ENCODE measurements around the gene PHPT1. TPM values are rescaled to one million over a fixed set of nuclear protein-coding genes. Genes with fewer than 3 reads are reported as not detected.
"Not testable (repeated sequence)": the region's sequence is repeated elsewhere in the genome, so short reads cannot be mapped to it uniquely, and the experiment has no call there.

The PHPT1 gene
- polyA plus RNA-seq, 2 donors: 83.1 to 101 TPM

DNA sequence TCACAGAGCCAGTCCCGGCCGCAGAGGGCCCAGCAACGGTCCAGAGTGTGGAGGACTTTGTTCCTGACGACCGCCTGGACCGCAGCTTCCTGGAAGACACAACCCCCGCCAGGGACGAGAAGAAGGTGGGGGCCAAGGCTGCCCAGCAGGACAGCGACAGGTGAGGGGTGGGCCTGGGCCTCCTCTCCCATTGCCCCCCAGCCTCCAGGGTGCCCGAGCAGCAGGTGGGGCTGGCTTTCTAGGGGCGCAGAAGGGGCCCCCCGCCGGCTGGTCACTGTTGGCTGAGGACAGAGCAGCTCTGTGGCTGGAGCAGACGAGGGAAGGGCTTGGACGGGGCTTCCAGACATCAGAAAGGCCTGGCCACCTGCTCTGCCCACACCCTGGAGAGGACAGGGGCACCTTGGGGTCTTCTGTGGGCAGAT lies 11.3 kb upstream of the PHPT1 start:
- 93 to 94% methylated on average over 15 of the region's 15 CpGs for WGBS, 2 donors
- H3K9me3 ChIP-seq (ENCODE audit: control insufficient read depth in 2 of 2, insufficient read depth in 1 of 2, low read depth in 1 of 2, low read length in 1 of 2); H3K27ac ChIP-seq (ENCODE audit: low read depth in 2 of 2, low read length in 1 of 2); H3K27me3 ChIP-seq (ENCODE audit: control insufficient read depth in 1 of 2, insufficient read depth in 2 of 2, low read length in 2 of 2); H3K4me3 ChIP-seq (ENCODE audit: low read depth in 1 of 2, low read length in 2 of 2): not testable (repeated sequence)
- Histone ChIP-seq H3K4me1 (ENCODE audit: control insufficient read depth in 2 of 2, insufficient read depth in 2 of 2, low read length in 1 of 2) (peaks cover 0 to 11% of the 10 kb centered on the region in 2 donors), H3K36me3 (ENCODE audit: control insufficient read depth in 2 of 2, insufficient read depth in 2 of 2, low read length in 1 of 2) (peaks cover 0 to 25% of the 10 kb centered on the region in 2 donors)

GRCh38 chr9:136838314-136839228 lies 10.6 kb upstream of the PHPT1 start:
- peaks cover 0 to 15% of the 10 kb centered on the region in 2 donors for H3K4me1 ChIP-seq (ENCODE audit: control insufficient read depth in 2 of 2, insufficient read depth in 2 of 2, low read length in 1 of 2)
- H3K36me3 ChIP-seq (ENCODE audit: control insufficient read depth in 2 of 2, insufficient read depth in 2 of 2, low read length in 1 of 2): peaks cover 0 to 25% of the 10 kb centered on the region in 2 donors
- WGBS, 2 donors: 80 to 84% methylated on average over 29 of the region's 29 CpGs
- H3K27ac ChIP-seq (ENCODE audit: low read depth in 2 of 2, low read length in 1 of 2): no peak overlapping the region
- no peaks in the 10 kb centered on the region for H3K27me3 ChIP-seq (ENCODE audit: control insufficient read depth in 1 of 2, insufficient read depth in 2 of 2, low read length in 2 of 2)
- H3K4me3 ChIP-seq (ENCODE audit: low read depth in 1 of 2, low read length in 2 of 2): no peak overlapping the region
- H3K9me3 ChIP-seq (ENCODE audit: control insufficient read depth in 2 of 2, insufficient read depth in 1 of 2, low read depth in 1 of 2, low read length in 1 of 2): no peaks in the 10 kb centered on the region

DNA sequence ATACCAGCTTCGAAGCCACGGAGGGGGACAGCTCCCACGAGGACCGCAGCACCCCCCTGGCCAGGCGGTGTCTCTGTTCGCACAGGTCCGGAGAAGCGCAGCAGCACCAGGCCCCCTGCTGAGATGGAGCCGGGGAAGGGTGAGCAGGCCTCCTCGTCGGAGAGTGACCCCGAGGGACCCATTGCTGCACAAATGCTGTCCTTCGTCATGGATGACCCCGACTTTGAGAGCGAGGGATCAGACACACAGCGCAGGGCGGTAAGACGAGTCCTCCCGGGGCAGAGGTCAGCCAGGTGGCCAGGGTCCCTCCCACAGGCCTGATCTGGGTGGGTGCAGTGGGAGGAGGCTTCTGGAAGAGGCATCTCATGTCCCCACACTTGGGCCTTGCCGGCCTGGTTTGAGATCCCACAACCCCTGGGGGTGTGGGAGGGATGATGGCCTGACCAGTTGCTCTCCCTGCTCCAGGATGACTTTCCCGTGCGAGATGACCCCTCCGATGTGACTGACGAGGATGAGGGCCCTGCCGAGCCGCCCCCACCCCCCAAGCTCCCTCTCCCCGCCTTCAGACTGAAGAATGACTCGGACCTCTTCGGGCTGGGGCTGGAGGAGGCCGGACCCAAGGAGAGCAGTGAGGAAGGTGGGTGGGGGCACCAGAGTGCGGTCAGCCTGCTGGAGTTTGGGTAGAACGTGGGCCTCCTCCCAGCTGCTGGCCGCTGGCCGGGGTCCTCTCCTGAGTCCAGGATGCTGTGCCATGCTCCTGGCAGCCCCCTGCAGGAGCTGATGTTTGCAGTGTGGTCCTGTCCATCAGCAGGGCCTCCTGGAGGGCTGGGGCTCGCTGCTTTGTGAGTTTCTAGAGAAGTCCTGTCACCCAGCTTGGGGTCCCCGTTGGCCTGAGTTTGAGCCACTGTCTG lies 9.7 kb upstream of the PHPT1 start:
- 87 to 89% methylated on average over 36 of the region's 36 CpGs for WGBS, 2 donors
- Histone ChIP-seq H3K4me3 (ENCODE audit: low read depth in 1 of 2, low read length in 2 of 2) (no peak overlapping the region), H3K36me3 (ENCODE audit: control insufficient read depth in 2 of 2, insufficient read depth in 2 of 2, low read length in 1 of 2) (peaks cover 0 to 22% of the 10 kb centered on the region in 2 donors), H3K9me3 (ENCODE audit: control insufficient read depth in 2 of 2, insufficient read depth in 1 of 2, low read depth in 1 of 2, low read length in 1 of 2) (no peaks in the 10 kb centered on the region), H3K27ac (ENCODE audit: low read depth in 2 of 2, low read length in 1 of 2) (no peak overlapping the region), H3K4me1 (ENCODE audit: control insufficient read depth in 2 of 2, insufficient read depth in 2 of 2, low read length in 1 of 2) (peaks cover 0 to 15% of the 10 kb centered on the region in 2 donors), H3K27me3 (ENCODE audit: control insufficient read depth in 1 of 2, insufficient read depth in 2 of 2, low read length in 2 of 2) (no peaks in the 10 kb centered on the region)

DNA sequence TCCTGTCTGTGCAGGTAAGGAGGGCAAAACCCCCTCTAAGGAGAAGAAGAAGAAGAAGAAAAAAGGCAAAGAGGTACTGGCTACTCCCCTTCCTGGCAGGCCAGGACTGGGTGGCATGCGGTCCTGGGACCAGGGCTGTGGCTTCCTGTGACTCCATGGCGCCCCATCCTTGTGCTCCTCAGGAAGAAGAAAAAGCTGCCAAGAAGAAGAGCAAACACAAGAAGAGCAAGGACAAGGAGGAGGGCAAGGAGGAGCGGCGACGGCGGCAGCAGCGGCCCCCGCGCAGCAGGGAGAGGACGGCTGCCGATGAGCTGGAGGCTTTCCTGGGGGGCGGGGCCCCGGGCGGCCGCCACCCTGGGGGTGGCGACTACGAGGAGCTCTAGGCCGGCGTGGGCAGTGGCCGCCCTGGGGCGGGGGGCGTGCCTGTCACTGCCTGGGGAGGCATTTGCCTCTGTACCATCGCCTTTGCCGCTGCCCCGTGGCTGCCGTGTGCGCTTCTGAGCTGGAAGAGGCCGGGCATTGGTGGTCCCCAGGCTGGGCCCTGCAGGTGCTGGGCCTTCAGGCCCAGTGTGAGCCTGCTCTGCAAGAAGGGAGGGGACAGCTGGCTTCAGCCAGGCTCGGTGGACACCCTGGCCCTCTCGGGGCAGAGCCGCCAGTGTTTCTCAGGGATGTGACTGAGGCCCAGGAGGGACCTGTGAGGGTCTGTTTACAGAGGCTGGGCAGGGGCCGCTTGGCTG lies 8.9 kb upstream of the PHPT1 start:
- Histone ChIP-seq H3K36me3 (ENCODE audit: control insufficient read depth in 2 of 2, insufficient read depth in 2 of 2, low read length in 1 of 2) (peaks cover 0 to 22% of the 10 kb centered on the region in 2 donors), H3K27me3 (ENCODE audit: control insufficient read depth in 1 of 2, insufficient read depth in 2 of 2, low read length in 2 of 2) (no peaks in the 10 kb centered on the region), H3K4me1 (ENCODE audit: control insufficient read depth in 2 of 2, insufficient read depth in 2 of 2, low read length in 1 of 2) (peaks cover 0 to 17% of the 10 kb centered on the region in 2 donors)

GRCh38 chr9:136840877-136841645 lies 8.1 kb upstream of the PHPT1 start:
- Histone ChIP-seq H3K4me3 (ENCODE audit: low read depth in 1 of 2, low read length in 2 of 2) (no peak overlapping the region), H3K27me3 (ENCODE audit: control insufficient read depth in 1 of 2, insufficient read depth in 2 of 2, low read length in 2 of 2) (no peaks in the 10 kb centered on the region), H3K4me1 (ENCODE audit: control insufficient read depth in 2 of 2, insufficient read depth in 2 of 2, low read length in 1 of 2) (peaks cover 0 to 22% of the 10 kb centered on the region in 2 donors), H3K27ac (ENCODE audit: low read depth in 2 of 2, low read length in 1 of 2) (no peak overlapping the region), H3K36me3 (ENCODE audit: control insufficient read depth in 2 of 2, insufficient read depth in 2 of 2, low read length in 1 of 2) (peaks cover 0 to 16% of the 10 kb centered on the region in 2 donors), H3K9me3 (ENCODE audit: control insufficient read depth in 2 of 2, insufficient read depth in 1 of 2, low read depth in 1 of 2, low read length in 1 of 2) (peaks cover 0 to 3% of the 10 kb centered on the region in 2 donors)
- WGBS, 2 donors: 57% methylated on average over 25 to 28 of the region's 28 CpGs

More for the DNA sequence above, 8.9 kb upstream of the PHPT1 start:
- Histone ChIP-seq H3K4me3 (ENCODE audit: low read depth in 1 of 2, low read length in 2 of 2) (no peak overlapping the region), H3K27ac (ENCODE audit: low read depth in 2 of 2, low read length in 1 of 2) (no peak overlapping the region), H3K9me3 (ENCODE audit: control insufficient read depth in 2 of 2, insufficient read depth in 1 of 2, low read depth in 1 of 2, low read length in 1 of 2) (peaks cover 0 to 2% of the 10 kb centered on the region in 2 donors)
- 66 to 71% methylated on average over 26 to 32 of the region's 32 CpGs for WGBS, 2 donors

DNA sequence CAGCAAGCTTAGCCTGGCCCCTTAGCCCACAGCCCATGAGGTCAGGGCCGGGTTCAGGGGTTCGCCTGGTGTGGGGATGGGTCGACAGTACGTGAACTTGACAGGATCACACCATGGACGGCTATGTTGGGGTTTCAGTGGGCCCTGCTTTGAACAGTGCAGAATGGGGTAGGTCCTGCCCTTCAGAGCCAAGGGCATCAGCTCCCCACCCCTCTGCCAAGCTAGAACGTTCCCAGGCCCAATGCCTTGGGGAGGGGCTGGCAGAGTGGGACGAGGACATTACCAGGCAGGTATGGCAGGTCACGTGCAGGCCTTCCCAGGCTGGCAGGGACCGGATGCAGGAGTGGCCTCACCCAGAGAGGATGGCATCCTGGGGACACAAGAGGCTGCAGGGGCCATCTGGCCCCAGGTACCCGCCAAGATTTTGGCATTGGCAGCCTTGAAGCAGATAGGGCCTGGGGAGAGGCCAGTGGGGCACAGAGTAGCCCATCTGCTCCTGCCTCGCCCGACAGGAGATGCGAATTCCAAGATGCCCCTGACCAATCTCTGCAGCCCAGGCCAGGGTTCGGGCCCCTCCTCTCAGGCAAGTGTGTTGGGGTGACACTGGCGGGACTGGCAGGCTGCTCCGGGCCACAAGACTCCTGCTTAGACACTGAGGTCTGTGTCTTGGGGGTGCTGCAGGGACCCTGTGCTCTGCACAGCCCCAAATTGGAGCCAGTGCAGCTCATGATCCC lies 7.4 kb upstream of the PHPT1 start:
- not testable (repeated sequence) for H3K9me3 ChIP-seq (ENCODE audit: control insufficient read depth in 2 of 2, insufficient read depth in 1 of 2, low read depth in 1 of 2, low read length in 1 of 2); H3K27me3 ChIP-seq (ENCODE audit: control insufficient read depth in 1 of 2, insufficient read depth in 2 of 2, low read length in 2 of 2); H3K4me3 ChIP-seq (ENCODE audit: low read depth in 1 of 2, low read length in 2 of 2); H3K27ac ChIP-seq (ENCODE audit: low read depth in 2 of 2, low read length in 1 of 2)
- Histone ChIP-seq H3K4me1 (ENCODE audit: control insufficient read depth in 2 of 2, insufficient read depth in 2 of 2, low read length in 1 of 2) (peaks cover 0 to 29% of the 10 kb centered on the region in 2 donors), H3K36me3 (ENCODE audit: control insufficient read depth in 2 of 2, insufficient read depth in 2 of 2, low read length in 1 of 2) (peaks cover 0 to 12% of the 10 kb centered on the region in 2 donors)
- WGBS, 2 donors: 35% methylated on average over 15 to 16 of the region's 16 CpGs

GRCh38 chr9:136842380-136842948 lies 6.7 kb upstream of the PHPT1 start, which contains the start of gene AJM1:
TSS of gene AJM1 (plus strand) at chr9:136842478. CDS start at chr9:136844415, 1,937 bp downstream.
- not testable (repeated sequence) for H3K9me3 ChIP-seq (ENCODE audit: control insufficient read depth in 2 of 2, insufficient read depth in 1 of 2, low read depth in 1 of 2, low read length in 1 of 2); H3K27ac ChIP-seq (ENCODE audit: low read depth in 2 of 2, low read length in 1 of 2); H3K27me3 ChIP-seq (ENCODE audit: control insufficient read depth in 1 of 2, insufficient read depth in 2 of 2, low read length in 2 of 2)
- peaks cover 0 to 31% of the 10 kb centered on the region in 2 donors for H3K4me1 ChIP-seq (ENCODE audit: control insufficient read depth in 2 of 2, insufficient read depth in 2 of 2, low read length in 1 of 2)
- 1% methylated on average over 20 to 27 of the region's 27 CpGs for WGBS, 2 donors
- peak within 1 kb of the TSS; percentile 34 to 50 for H3K4me3 ChIP-seq (ENCODE audit: low read depth in 1 of 2, low read length in 2 of 2)
- H3K36me3 ChIP-seq (ENCODE audit: control insufficient read depth in 2 of 2, insufficient read depth in 2 of 2, low read length in 1 of 2): peaks cover 0 to 12% of the 10 kb centered on the region in 2 donors
